Liver (tissue), 9 donors: ENCODE measurements around the gene CDH13. TPM values are rescaled to one million over a fixed set of nuclear protein-coding genes. Genes with fewer than 3 reads are reported as not detected.

ENCODE experiments used
- DNase-seq: peaks from one replicate; pipeline ENCODE4 v3.0.0-alpha.2; 2017; ENCODE audit warnings: low spot score
- H3K27ac ChIP-seq, 2 donors: one replicate each; pipeline ENCODE4 v1.7.0; 2013; ENCODE audit warnings: inconsistent platforms in 2 of 2, low read length in 2 of 2, control low read depth in 1 of 2, low read depth in 1 of 2, mild to moderate bottlenecking in 1 of 2
- H3K27me3 ChIP-seq, 4 donors: one replicate each; pipeline versions ENCODE4 v1.6.1 to v1.7.0; 2013; ENCODE audit warnings: low read length in 3 of 4, inconsistent platforms in 1 of 4, mild to moderate bottlenecking in 1 of 4, moderate library complexity in 1 of 4; ENCODE audit not compliant: control insufficient read depth in 4 of 4, insufficient read depth in 4 of 4
- H3K36me3 ChIP-seq, 4 donors: one replicate each; pipeline versions ENCODE4 v1.6.1 to v1.7.0; 2013; ENCODE audit warnings: low read length in 3 of 4, mild to moderate bottlenecking in 3 of 4, low read depth in 1 of 4, moderate library complexity in 1 of 4; ENCODE audit not compliant: control insufficient read depth in 4 of 4, insufficient read depth in 3 of 4
- H3K4me1 ChIP-seq, 4 donors: one replicate each; pipeline versions ENCODE4 v1.6.1 to v1.7.0; 2013; ENCODE audit warnings: low read length in 3 of 4, mild to moderate bottlenecking in 3 of 4, moderate library complexity in 1 of 4; ENCODE audit not compliant: control insufficient read depth in 4 of 4, insufficient read depth in 4 of 4
- H3K4me3 ChIP-seq, 3 donors: one replicate each; pipeline versions ENCODE4 v1.6.1 to v1.7.0; 2013; ENCODE audit warnings: low read length in 3 of 3, control low read depth in 1 of 3, low read depth in 1 of 3, mild to moderate bottlenecking in 1 of 3
- H3K9ac ChIP-seq, 2 donors: one replicate each; pipeline ENCODE4 v1.7.0; 2013; ENCODE audit warnings: low read length in 2 of 2, mild to moderate bottlenecking in 2 of 2, moderate library complexity in 2 of 2, control low read depth in 1 of 2, low read depth in 1 of 2
- H3K9me3 ChIP-seq, 4 donors: one replicate each; pipeline versions ENCODE4 v1.6.1 to v1.7.0; 2013; ENCODE audit warnings: low read length in 3 of 4; ENCODE audit not compliant: control insufficient read depth in 4 of 4
- EGR1 ChIP-seq, 2 donors: IDR thresholded peaks; 2 replicates each; pipeline ENCODE4 v1.6.1; 2016 to 2018; ENCODE audit warnings: antibody characterized with exemption in 2 of 2, low read depth in 2 of 2
- FOXA1 ChIP-seq: IDR thresholded peaks from 2 replicates; pipeline ENCODE4 v1.6.1; 2016; ENCODE audit warnings: antibody characterized with exemption
- FOXA2 ChIP-seq: IDR thresholded peaks from 2 replicates; pipeline ENCODE4 v1.6.1; 2016; ENCODE audit warnings: antibody characterized with exemption
- HNF4A ChIP-seq, 2 donors: conservative IDR thresholded peaks; 2 replicates each; pipeline ENCODE4 v1.6.1; 2016; ENCODE audit warnings: antibody characterized with exemption in 2 of 2, mild to moderate bottlenecking in 2 of 2
- HNF4G ChIP-seq: IDR thresholded peaks from 2 replicates; pipeline ENCODE4 v1.6.1; 2016; ENCODE audit warnings: antibody characterized with exemption
- JUND ChIP-seq, 2 donors: IDR thresholded peaks; 2 replicates each; pipeline ENCODE4 v1.6.1; 2016; ENCODE audit warnings: antibody characterized with exemption in 2 of 2
- NR2F2 ChIP-seq: IDR thresholded peaks from 2 replicates; pipeline ENCODE4 v1.6.1; 2016; ENCODE audit warnings: antibody characterized with exemption
- RAD21 ChIP-seq, 2 donors: IDR thresholded peaks; 2 replicates each; pipeline ENCODE4 v1.6.1; 2016; ENCODE audit warnings: antibody characterized with exemption in 2 of 2, mild to moderate bottlenecking in 2 of 2
- RXRA ChIP-seq, 2 donors: IDR thresholded peaks; 2 replicates each; pipeline ENCODE4 v1.6.1; 2017 to 2018; ENCODE audit warnings: antibody characterized with exemption in 2 of 2, mild to moderate bottlenecking in 1 of 2
- SP1 ChIP-seq: IDR thresholded peaks from 2 replicates; pipeline ENCODE4 v1.6.1; 2018; ENCODE audit warnings: antibody characterized with exemption, mild to moderate bottlenecking
- TAF1 ChIP-seq: conservative IDR thresholded peaks from 2 replicates; pipeline ENCODE4 v1.6.1; 2016; ENCODE audit warnings: antibody characterized with exemption, mild to moderate bottlenecking
- WGBS: extraction: QIAGEN DNeasy Blood & Tissue Kit; methylation state at CpG from one replicate; pipeline ENCODE4 v1.1.7; 2013; 5-methylcytosine and 5-hydroxymethylcytosine counted together
- polyA plus RNA-seq, 2 donors: library from polyadenylated mRNA; stranded (reverse) in 1 of 2; unstranded in 1 of 2; fragments of 200-250 nt in 1 of 2; fragments of >200 nt in 1 of 2; fragmentation: Nextera tagmentation in 1 of 2; extraction: Ambion mirVana in 1 of 2; gene quantifications; one replicate each; pipeline versions ENCODE4 v1.2.1 to v1.2.3, GENCODE V29; 2013 to 2015
- total RNA-seq, 2 donors: library from RNA; depleted of rRNA; stranded (reverse); fragments of >200 nt; gene quantifications; one replicate each; pipeline ENCODE4 v1.2.3, GENCODE V29; 2014
- TF ChIP-seq, protein P1 (sequence below): fragments of 150-350 bp; IDR thresholded peaks from 2 replicates; pipeline ENCODE4 v1.5.1; 2017; ENCODE audit warnings: improper control_type of control experiment, low read depth, low read length; ENCODE audit not compliant: missing input control
- TF ChIP-seq, protein P2 (sequence below): IDR thresholded peaks from 2 replicates; pipeline ENCODE4 v1.6.1; 2016; ENCODE audit warnings: antibody characterized with exemption
- TF ChIP-seq, protein P3 (sequence below): IDR thresholded peaks from 2 replicates; pipeline ENCODE4 v1.6.1; 2016; ENCODE audit warnings: antibody characterized with exemption, mild to moderate bottlenecking
- TF ChIP-seq, protein P4 (sequence below): IDR thresholded peaks from 2 replicates; pipeline ENCODE4 v1.6.1; 2016; ENCODE audit warnings: antibody characterized with exemption
- donor health status: healthy.
- donor health status: healthy.
- donor health status: healthy.
- donor health status: healthy.
- donor health status: healthy.

CDH13 gene
- total and polyA plus RNA-seq, 4 donors: 0.21 to 1.5 (median 0.58) TPM

DNA sequence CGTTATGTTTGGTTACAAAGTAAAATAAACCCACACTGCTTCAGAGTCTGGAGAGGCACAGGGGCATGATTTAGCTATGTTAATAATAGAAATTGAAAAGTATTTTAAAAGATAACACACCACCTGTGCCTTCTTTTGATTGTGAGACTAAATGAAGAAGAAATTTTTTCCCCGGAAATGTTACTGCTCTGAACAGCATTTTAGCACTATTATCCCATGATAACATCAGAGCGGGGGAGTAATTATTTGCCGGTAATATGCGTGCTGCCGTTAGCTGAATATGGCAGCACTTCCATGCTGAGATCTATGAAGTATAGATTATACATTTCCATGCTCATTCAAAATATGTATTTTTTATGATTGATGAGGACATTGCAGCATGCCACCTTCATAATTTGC lies 680.8 kb downstream of the CDH13 start:
- no peak overlapping the region for H3K27ac ChIP-seq
- no peak for DNase-seq
- no peak overlapping the region for H3K4me3 ChIP-seq
- H3K9me3 ChIP-seq: no peaks in the 10 kb centered on the region
- H3K4me1 ChIP-seq: no peaks in the 10 kb centered on the region
- no peak for TF ChIP-seq FOXA2
- TF ChIP-seq, protein P1, sequence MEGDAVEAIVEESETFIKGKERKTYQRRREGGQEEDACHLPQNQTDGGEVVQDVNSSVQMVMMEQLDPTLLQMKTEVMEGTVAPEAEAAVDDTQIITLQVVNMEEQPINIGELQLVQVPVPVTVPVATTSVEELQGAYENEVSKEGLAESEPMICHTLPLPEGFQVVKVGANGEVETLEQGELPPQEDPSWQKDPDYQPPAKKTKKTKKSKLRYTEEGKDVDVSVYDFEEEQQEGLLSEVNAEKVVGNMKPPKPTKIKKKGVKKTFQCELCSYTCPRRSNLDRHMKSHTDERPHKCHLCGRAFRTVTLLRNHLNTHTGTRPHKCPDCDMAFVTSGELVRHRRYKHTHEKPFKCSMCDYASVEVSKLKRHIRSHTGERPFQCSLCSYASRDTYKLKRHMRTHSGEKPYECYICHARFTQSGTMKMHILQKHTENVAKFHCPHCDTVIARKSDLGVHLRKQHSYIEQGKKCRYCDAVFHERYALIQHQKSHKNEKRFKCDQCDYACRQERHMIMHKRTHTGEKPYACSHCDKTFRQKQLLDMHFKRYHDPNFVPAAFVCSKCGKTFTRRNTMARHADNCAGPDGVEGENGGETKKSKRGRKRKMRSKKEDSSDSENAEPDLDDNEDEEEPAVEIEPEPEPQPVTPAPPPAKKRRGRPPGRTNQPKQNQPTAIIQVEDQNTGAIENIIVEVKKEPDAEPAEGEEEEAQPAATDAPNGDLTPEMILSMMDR: no peak
- TF ChIP-seq HNF4G: no peak
- TF ChIP-seq JUND (IDR thresholded peaks at IDR 0.05): no peak
- TF ChIP-seq, protein P2, sequence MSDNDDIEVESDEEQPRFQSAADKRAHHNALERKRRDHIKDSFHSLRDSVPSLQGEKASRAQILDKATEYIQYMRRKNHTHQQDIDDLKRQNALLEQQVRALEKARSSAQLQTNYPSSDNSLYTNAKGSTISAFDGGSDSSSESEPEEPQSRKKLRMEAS: no peak
- 83% methylated on average over 6 of the region's 6 CpGs for WGBS
- H3K9ac ChIP-seq: no peak overlapping the region
- H3K27me3 ChIP-seq: peaks cover 0 to 4% (median 0%) of the 10 kb centered on the region in 4 donors
- no peaks in the 10 kb centered on the region for H3K36me3 ChIP-seq

DNA sequence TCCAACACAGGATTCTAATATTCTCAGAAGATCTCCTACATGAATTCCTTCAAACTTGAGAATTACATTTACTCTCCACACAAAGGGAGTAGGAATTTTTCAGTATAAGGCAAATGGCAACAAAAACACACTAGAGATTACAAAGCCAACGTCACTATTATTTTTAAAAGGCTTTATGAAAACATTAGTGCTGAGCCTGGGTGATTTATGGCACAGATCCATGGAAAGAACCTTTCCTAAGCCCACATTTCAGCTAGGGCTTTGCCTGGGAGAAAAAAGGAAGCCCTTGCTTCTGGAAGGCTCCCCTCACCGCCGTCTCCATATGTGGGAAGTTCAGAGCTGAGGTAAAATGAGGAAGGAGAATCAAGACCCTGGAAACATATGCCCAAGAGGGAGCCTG lies 681.6 kb downstream of the CDH13 start:
- Histone ChIP-seq H3K4me3 (no peak overlapping the region), H3K27me3 (peaks cover 0 to 4% (median 0%) of the 10 kb centered on the region in 4 donors), H3K9ac (no peak overlapping the region), H3K9me3 (no peaks in the 10 kb centered on the region), H3K4me1 (no peaks in the 10 kb centered on the region), H3K36me3 (no peaks in the 10 kb centered on the region), H3K27ac (no peak overlapping the region)
- TF ChIP-seq, protein P2: no peak
- TF ChIP-seq RAD21 (IDR thresholded peaks at IDR 0.05) (no peak), HNF4A (conservative IDR thresholded peaks at IDR 0.05) (no peak), RXRA (IDR thresholded peaks at IDR 0.05) (no peak), HNF4G (no peak), NR2F2 (no peak), EGR1 (IDR thresholded peaks at IDR 0.05; ENCODE audit: low read depth in 2 of 2) (no peak), SP1 (no peak), JUND (IDR thresholded peaks at IDR 0.05) (no peak), TAF1 (no peak)
- TF ChIP-seq, protein P3, sequence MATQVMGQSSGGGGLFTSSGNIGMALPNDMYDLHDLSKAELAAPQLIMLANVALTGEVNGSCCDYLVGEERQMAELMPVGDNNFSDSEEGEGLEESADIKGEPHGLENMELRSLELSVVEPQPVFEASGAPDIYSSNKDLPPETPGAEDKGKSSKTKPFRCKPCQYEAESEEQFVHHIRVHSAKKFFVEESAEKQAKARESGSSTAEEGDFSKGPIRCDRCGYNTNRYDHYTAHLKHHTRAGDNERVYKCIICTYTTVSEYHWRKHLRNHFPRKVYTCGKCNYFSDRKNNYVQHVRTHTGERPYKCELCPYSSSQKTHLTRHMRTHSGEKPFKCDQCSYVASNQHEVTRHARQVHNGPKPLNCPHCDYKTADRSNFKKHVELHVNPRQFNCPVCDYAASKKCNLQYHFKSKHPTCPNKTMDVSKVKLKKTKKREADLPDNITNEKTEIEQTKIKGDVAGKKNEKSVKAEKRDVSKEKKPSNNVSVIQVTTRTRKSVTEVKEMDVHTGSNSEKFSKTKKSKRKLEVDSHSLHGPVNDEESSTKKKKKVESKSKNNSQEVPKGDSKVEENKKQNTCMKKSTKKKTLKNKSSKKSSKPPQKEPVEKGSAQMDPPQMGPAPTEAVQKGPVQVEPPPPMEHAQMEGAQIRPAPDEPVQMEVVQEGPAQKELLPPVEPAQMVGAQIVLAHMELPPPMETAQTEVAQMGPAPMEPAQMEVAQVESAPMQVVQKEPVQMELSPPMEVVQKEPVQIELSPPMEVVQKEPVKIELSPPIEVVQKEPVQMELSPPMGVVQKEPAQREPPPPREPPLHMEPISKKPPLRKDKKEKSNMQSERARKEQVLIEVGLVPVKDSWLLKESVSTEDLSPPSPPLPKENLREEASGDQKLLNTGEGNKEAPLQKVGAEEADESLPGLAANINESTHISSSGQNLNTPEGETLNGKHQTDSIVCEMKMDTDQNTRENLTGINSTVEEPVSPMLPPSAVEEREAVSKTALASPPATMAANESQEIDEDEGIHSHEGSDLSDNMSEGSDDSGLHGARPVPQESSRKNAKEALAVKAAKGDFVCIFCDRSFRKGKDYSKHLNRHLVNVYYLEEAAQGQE: no peak
- DNase-seq: no peak
- WGBS: 47% methylated on average over 3 of the region's 3 CpGs

DNA sequence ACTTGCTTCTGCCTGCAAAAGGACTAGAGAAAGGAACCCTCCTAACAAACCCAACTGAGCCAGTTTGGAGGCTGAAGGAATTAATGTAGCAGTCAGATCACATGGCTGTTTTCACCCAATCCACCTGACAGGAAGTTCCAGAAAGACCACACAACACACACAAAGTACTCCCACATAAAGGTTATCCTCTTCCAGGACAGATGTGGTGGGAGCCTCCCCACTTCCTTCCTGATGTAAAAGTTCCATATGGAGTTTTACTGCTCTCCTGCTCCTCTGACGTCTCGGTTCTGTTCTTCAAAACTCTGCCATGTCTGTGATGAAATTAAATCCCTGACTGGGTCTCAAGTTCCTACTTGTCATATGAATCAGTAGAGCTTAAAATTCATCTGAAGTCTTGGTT lies 684.0 kb downstream of the CDH13 start:
- no peaks in the 10 kb centered on the region for H3K4me1 ChIP-seq
- no peaks in the 10 kb centered on the region for H3K9me3 ChIP-seq
- no peak for TF ChIP-seq EGR1 (IDR thresholded peaks at IDR 0.05; ENCODE audit: low read depth in 2 of 2)
- no peak for TF ChIP-seq JUND (IDR thresholded peaks at IDR 0.05)
- TF ChIP-seq, protein P4, sequence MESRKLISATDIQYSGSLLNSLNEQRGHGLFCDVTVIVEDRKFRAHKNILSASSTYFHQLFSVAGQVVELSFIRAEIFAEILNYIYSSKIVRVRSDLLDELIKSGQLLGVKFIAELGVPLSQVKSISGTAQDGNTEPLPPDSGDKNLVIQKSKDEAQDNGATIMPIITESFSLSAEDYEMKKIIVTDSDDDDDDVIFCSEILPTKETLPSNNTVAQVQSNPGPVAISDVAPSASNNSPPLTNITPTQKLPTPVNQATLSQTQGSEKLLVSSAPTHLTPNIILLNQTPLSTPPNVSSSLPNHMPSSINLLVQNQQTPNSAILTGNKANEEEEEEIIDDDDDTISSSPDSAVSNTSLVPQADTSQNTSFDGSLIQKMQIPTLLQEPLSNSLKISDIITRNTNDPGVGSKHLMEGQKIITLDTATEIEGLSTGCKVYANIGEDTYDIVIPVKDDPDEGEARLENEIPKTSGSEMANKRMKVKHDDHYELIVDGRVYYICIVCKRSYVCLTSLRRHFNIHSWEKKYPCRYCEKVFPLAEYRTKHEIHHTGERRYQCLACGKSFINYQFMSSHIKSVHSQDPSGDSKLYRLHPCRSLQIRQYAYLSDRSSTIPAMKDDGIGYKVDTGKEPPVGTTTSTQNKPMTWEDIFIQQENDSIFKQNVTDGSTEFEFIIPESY: no peak
- TF ChIP-seq, protein P2: no peak
- TF ChIP-seq FOXA1: no peak
- TF ChIP-seq, protein P1: no peak

More for the DNA sequence above, 684.0 kb downstream of the CDH13 start:
- WGBS: 60% methylated on average over 2 of the region's 2 CpGs
- Histone ChIP-seq H3K27me3 (peaks cover 0 to 4% (median 0%) of the 10 kb centered on the region in 4 donors), H3K9ac (no peak overlapping the region), H3K36me3 (no peaks in the 10 kb centered on the region), H3K27ac (no peak overlapping the region), H3K4me3 (no peak overlapping the region)
- no peak for DNase-seq
